NB4 (cell line): Measurements from ENCODE around the gene CEP89.
"Not testable (repeated sequence)": the region's sequence is repeated elsewhere in the genome, so short reads cannot be mapped to it uniquely, and the experiment has no call there.

Source experiments
- CTCF ChIP-seq: IDR thresholded peaks from one replicate; pipeline ENCODE4 v1.5.1; 2012; ENCODE audit warnings: low read depth, low read length
- MAX ChIP-seq: IDR thresholded peaks from 2 replicates; pipeline ENCODE4 v1.6.1; 2011; ENCODE audit warnings: low read depth, low read length
- POLR2A ChIP-seq: IDR thresholded peaks from 2 replicates; pipeline ENCODE4 v1.6.1; 2011; ENCODE audit warnings: mild to moderate bottlenecking; ENCODE audit not compliant: insufficient read length; ENCODE audit errors: extremely low read depth

DNA sequence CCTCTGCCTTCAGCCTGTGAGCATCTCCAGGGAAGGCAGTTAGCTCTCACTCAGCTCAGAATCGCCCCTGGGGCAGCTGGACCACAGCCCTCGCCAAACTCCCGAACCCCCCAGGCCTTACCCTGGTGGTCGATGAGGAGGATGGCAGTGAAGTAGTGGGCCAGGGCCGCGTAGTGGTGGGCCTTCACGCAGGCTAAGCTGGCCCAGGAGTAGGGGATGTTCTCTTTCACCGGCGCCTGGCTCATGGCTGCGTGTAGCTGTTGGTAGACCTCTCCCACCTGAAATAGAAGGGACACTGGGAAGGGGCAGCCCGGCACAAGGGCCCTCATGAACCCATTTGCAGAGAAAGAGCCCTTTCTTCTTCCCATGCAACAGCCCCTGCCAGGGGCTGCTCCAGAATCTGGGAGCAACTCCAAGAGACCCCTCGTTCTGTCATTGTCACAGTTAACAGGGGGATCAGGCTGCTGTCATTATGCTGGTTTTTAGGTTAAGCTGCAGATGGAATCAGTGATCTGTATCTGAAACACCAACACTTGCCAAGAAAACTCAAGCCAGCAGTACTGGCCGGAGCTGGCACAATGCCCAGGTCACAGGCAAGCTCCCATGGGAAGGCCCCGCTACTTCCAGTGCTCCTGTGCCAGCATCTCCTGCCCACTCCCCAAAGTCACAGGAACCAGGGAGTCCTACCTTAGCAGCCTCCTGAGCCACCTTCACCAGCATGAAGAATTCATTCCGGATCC, 30.5 kb upstream of the CEP89 start:
- TF ChIP-seq MAX, CTCF, POLR2A: not testable (repeated sequence)
